GM12878 (cell line): ENCODE measurements around the gene GCH1. TPM values are rescaled to one million over a fixed set of nuclear protein-coding genes. Genes with fewer than 3 reads are reported as not detected.

ENCODE experiments used
- ATAC-seq: fragments of 200-7000 bp; cut with Tn5 transposase; 3 replicates; pipeline ENCODE4 v1.9.1; 2020; ENCODE audit warnings: mild to moderate bottlenecking, moderate library complexity
- BruUV-seq: library from RNA; stranded (reverse); fragments of 400-500 nt; replicated peaks from 2 replicates; lab custom pipeline; 2021; lab: Mats Ljungman, UMichigan
- CTCF ChIA-PET: fragments of 300-600 bp; sonication (Branson Sonifier 250); formaldehyde crosslinking; extraction: SDS; loops from one replicate; lab custom pipeline; 2021; ENCODE audit warnings: inconsistent platforms; lab: Yijun Ruan, JAX
- POLR2A ChIA-PET: fragments of 350-600 bp; formaldehyde crosslinking; extraction: SDS; loops from one replicate; lab custom pipeline; 2021; ENCODE audit warnings: inconsistent platforms; lab: Charles Lee
- RAD21 ChIA-PET: fragments of 300-600 bp; sonication (Branson Sonifier 250); formaldehyde crosslinking; loops from one replicate; lab custom pipeline; 2023; ENCODE audit warnings: antibody characterized with exemption; ENCODE audit not compliant: unreplicated experiment; lab: Charles Lee
- SMC1A ChIA-PET: fragments of 300-600 bp; sonication (Branson Sonifier 250); formaldehyde crosslinking; loops from one replicate; lab custom pipeline; 2023; ENCODE audit not compliant: unreplicated experiment, uncharacterized antibody; lab: Charles Lee
- DNase-seq: peaks from one replicate; pipeline ENCODE4 v3.0.0-alpha.2; 2011; ENCODE audit warnings: low read depth, low spot score
- FAIRE-seq: peaks from 3 replicates; lab custom pipeline; 2011; peaks lifted over from hg19 to GRCh38; lab: Jason Lieb, UNC
- H2AFZ ChIP-seq: 2 replicates; pipeline ENCODE4 v1.6.0; 2011; ENCODE audit warnings: low read depth, low read length, control low read depth; ENCODE audit not compliant: control insufficient read depth
- H3K27ac ChIP-seq: 2 replicates; pipeline ENCODE4 v1.5.1; 2011; ENCODE audit warnings: control low read depth; ENCODE audit not compliant: control insufficient read depth, insufficient read depth
- H3K27me3 ChIP-seq, 2 experiments: replicated peaks in 1 of 2; 2 replicates each; pipeline versions ENCODE4 v1.6.0 to v1.6.1; 2011; ENCODE audit warnings: low read length in 1 of 2; ENCODE audit not compliant: control insufficient read depth in 2 of 2, insufficient read depth in 2 of 2
- H3K36me3 ChIP-seq, 2 experiments: 2 replicates each; pipeline ENCODE4 v1.5.1; 2011; ENCODE audit warnings: low read length in 1 of 2; ENCODE audit not compliant: control insufficient read depth in 2 of 2, insufficient read depth in 2 of 2
- H3K4me1 ChIP-seq: 2 replicates; pipeline ENCODE4 v1.6.1; 2011; ENCODE audit warnings: mild to moderate bottlenecking, low read length, moderate library complexity, mixed read lengths; ENCODE audit not compliant: control insufficient read depth, insufficient read depth
- H3K4me2 ChIP-seq: 2 replicates; pipeline ENCODE4 v1.6.0; 2011; ENCODE audit warnings: control low read depth; ENCODE audit not compliant: control insufficient read depth, insufficient read depth
- H3K4me3 ChIP-seq: fragments of 200-600 bp; sonication (generic); 2 replicates; pipeline ENCODE4 v1.5.1; 2016
- H3K79me2 ChIP-seq: 2 replicates; pipeline ENCODE4 v1.6.0; 2011; ENCODE audit warnings: low read length; ENCODE audit not compliant: control insufficient read depth, insufficient read depth
- H3K9ac ChIP-seq: 2 replicates; pipeline ENCODE4 v1.8.0; 2011; ENCODE audit warnings: low read length, control low read depth, mixed read lengths; ENCODE audit not compliant: control insufficient read depth, insufficient read depth
- H3K9me3 ChIP-seq: replicated peaks from 3 replicates; pipeline ENCODE4 v1.5.1; 2011; ENCODE audit warnings: mild to moderate bottlenecking, low read length; ENCODE audit not compliant: control insufficient read depth, insufficient read depth
- H4K20me1 ChIP-seq: 2 replicates; pipeline ENCODE4 v1.6.0; 2011; ENCODE audit not compliant: control insufficient read depth, insufficient read depth
- BMI1 ChIP-seq: fragments of 450-650 bp; IDR thresholded peaks from 2 replicates; pipeline ENCODE4 v1.6.1; 2016; ENCODE audit warnings: mild to moderate bottlenecking, moderate library complexity, borderline replicate concordance
- BRCA1 ChIP-seq: IDR thresholded peaks from 2 replicates; pipeline ENCODE4 v1.6.1; 2011; ENCODE audit warnings: low read depth, low read length, improper control_type of control experiment
- CEBPB ChIP-seq, 2 experiments: fragments of 150-350 bp in 1 of 2; IDR thresholded peaks; 2 replicates each; pipeline ENCODE4 v1.6.1; 2012 to 2014; ENCODE audit warnings: low read depth in 2 of 2, low read length in 2 of 2, borderline replicate concordance in 1 of 2, inconsistent platforms in 1 of 2
- CHD2 ChIP-seq: IDR thresholded peaks from 2 replicates; pipeline ENCODE4 v1.6.1; 2011; ENCODE audit warnings: low read depth, low read length, improper control_type of control experiment, borderline replicate concordance
- CREM ChIP-seq: IDR thresholded peaks from 2 replicates; pipeline ENCODE4 v1.6.1; 2014; ENCODE audit warnings: antibody characterized with exemption, low read depth
- DPF2 ChIP-seq: fragments of 450-650 bp; IDR thresholded peaks from 2 replicates; pipeline ENCODE4 v1.6.1; 2017; ENCODE audit warnings: mild to moderate bottlenecking
- E4F1 ChIP-seq: fragments of 450-650 bp; IDR thresholded peaks from 2 replicates; pipeline ENCODE4 v1.6.1; 2018; ENCODE audit warnings: borderline replicate concordance, mild to moderate bottlenecking; ENCODE audit not compliant: partially characterized antibody
- EP300 ChIP-seq, 2 experiments: fragments of 150-350 bp in 1 of 2; IDR thresholded peaks; 2 replicates each; pipeline ENCODE4 v1.6.1; 2011 to 2012; ENCODE audit warnings: low read depth in 2 of 2, low read length in 2 of 2, borderline replicate concordance in 1 of 2, improper control_type of control experiment in 1 of 2, inconsistent platforms in 1 of 2; ENCODE audit not compliant: control insufficient read depth in 1 of 2
- GATAD2B ChIP-seq: fragments of 450-650 bp; conservative IDR thresholded peaks from 2 replicates; pipeline ENCODE4 v1.6.1; 2017; ENCODE audit warnings: low read depth, mild to moderate bottlenecking, moderate library complexity
- HSF1 ChIP-seq: fragments of 150-350 bp; IDR thresholded peaks from 2 replicates; pipeline ENCODE4 v1.6.1; 2014; ENCODE audit warnings: mild to moderate bottlenecking, low read depth, low read length
- IKZF2 ChIP-seq, 2 experiments: fragments of 450-650 bp; IDR thresholded peaks; 2 replicates each; pipeline ENCODE4 v1.6.1; 2017; ENCODE audit warnings: mild to moderate bottlenecking in 2 of 2, moderate library complexity in 2 of 2
- IRF5 ChIP-seq: fragments of 450-650 bp; IDR thresholded peaks from 2 replicates; pipeline ENCODE4 v1.6.1; 2017; ENCODE audit warnings: borderline replicate concordance
- PML ChIP-seq: IDR thresholded peaks from 2 replicates; pipeline ENCODE4 v1.6.1; 2012; ENCODE audit warnings: low read length, inconsistent platforms
- RBBP5 ChIP-seq: fragments of 200-600 bp; sonication (generic); conservative IDR thresholded peaks from 2 replicates; pipeline ENCODE4 v1.6.1; 2016
- TAF1 ChIP-seq: IDR thresholded peaks from 2 replicates; pipeline ENCODE4 v1.6.1; 2011; ENCODE audit warnings: mild to moderate bottlenecking, low read depth, low read length, borderline replicate concordance
- TARDBP ChIP-seq: IDR thresholded peaks from 2 replicates; pipeline ENCODE4 v1.6.1; 2016; ENCODE audit warnings: borderline replicate concordance
- WRNIP1 ChIP-seq: IDR thresholded peaks from 2 replicates; pipeline ENCODE4 v1.6.1; 2011; ENCODE audit warnings: low read depth, low read length, improper control_type of control experiment, borderline replicate concordance
- ZNF384 ChIP-seq: IDR thresholded peaks from 2 replicates; pipeline ENCODE4 v1.6.1; 2012; ENCODE audit warnings: low read depth, mild to moderate bottlenecking, low read length, improper control_type of control experiment, borderline replicate concordance
- WGBS: methylation state at CpG from one replicate; pipeline ENCODE4 v1.1.6; 2016; ENCODE audit warnings: low lambda C conversion rate; ENCODE audit not compliant: insufficient replicate concordance, insufficient coverage; ENCODE audit errors: missing lambda C conversion rate; 5-methylcytosine and 5-hydroxymethylcytosine counted together
- in situ Hi-C: fragments of 300-500 bp; cut with MboI; formaldehyde crosslinking; loops from 9 replicates; pipeline ENCODE4 v1.14.3; 2018; ENCODE audit warnings: mixed read lengths
- intact Hi-C: fragments of 100-400 bp; cut with micrococcal nuclease; formaldehyde crosslinking; loops from one replicate; pipeline ENCODE4 v1.14.2; 2022; ENCODE audit not compliant: unreplicated experiment
- polyA plus RNA-seq, 11 experiments: library from polyadenylated mRNA; depleted of rRNA in 4 of 11; unstranded in 6 of 11; stranded (reverse) in 5 of 11; fragments of >200 nt; fragmentation: Nextera tagmentation in 4 of 11; fragmentation: Illumina TruSeq in 1 of 11; extraction: Ambion mirVana in 4 of 11; extraction: Trizol in 1 of 11; gene quantifications; 1 replicate in 1 of 11; 2 replicates in 10 of 11; pipeline versions ENCODE4 v1.2.1 to v1.2.3, GENCODE V29; 2011 to 2016; ENCODE audit warnings: inconsistent platforms in 2 of 11, missing spikeins in 2 of 11, low read depth in 1 of 11
- total RNA-seq, 4 experiments: library from RNA; depleted of rRNA in 3 of 4; stranded (reverse); fragments of >200 nt in 3 of 4; fragmentation: Illumina TruSeq in 1 of 4; extraction: Trizol in 1 of 4; gene quantifications; 2 replicates each; pipeline versions ENCODE4 v1.2.1 to v1.2.3, GENCODE V29; 2013 to 2021

The GCH1 gene
- total and polyA plus RNA-seq, 10 of the 15 experiments (the other 5 are each of a cell fraction or from before 2014, with no cell fraction given) = 25.1 to 37.0 (median 33.8) TPM

- TF ChIP-seq BRCA1 = no peak
- TF ChIP-seq, all 136 proteins: peak for 0
These were observed 34.2 kb upstream of the GCH1 start (continued) for GRCh38 chr14:54936816-54937215.

- ATAC-seq = no peak
- H3K4me3 ChIP-seq = no peak overlapping the region
- 98% methylated on average over 5 of the region's 5 CpGs for WGBS
- ChIA-PET CTCF (interaction anchor here (0.7 kb wide), 1 partner anchor 19 kb away, joined by 3 read pairs; no protein-coding TSS in a partner anchor), RAD21 (no interaction called here), POLR2A (no interaction called here), SMC1A (no interaction called here)
- no TSS peak for BruUV-seq
- H3K4me1 ChIP-seq = no peaks in the 10 kb centered on the region
- no peak overlapping the region for H3K9ac ChIP-seq
- H3K27me3 ChIP-seq = no peaks in the 10 kb centered on the region
- H3K9me3 ChIP-seq = no peaks in the 10 kb centered on the region
- no peak for DNase-seq
- in situ Hi-C loops = no loop called here
- H4K20me1 ChIP-seq = no peaks in the 10 kb centered on the region
- H2AFZ ChIP-seq = no peak overlapping the region
- H3K4me2 ChIP-seq = no peak overlapping the region
- no peak overlapping the region for H3K27ac ChIP-seq
- FAIRE-seq = no peak
- no peaks in the 10 kb centered on the region for H3K79me2 ChIP-seq
- no peak for TF ChIP-seq GATAD2B
- TF ChIP-seq CREM = no peak
- no peak for TF ChIP-seq TARDBP
- no peak for TF ChIP-seq CHD2
- no peak for TF ChIP-seq DPF2
- no peak for TF ChIP-seq RBBP5
- no peak for TF ChIP-seq BMI1
- TF ChIP-seq CEBPB (IDR thresholded peaks at IDR 0.05; ENCODE audit: borderline replicate concordance in 1 of 2, low read depth in 2 of 2, low read length in 2 of 2) = no peak
- no peak for TF ChIP-seq WRNIP1
- TF ChIP-seq IRF5 = no peak
- no peak for TF ChIP-seq E4F1
- no peak for TF ChIP-seq HSF1
- TF ChIP-seq EP300 (IDR thresholded peaks at IDR 0.05; ENCODE audit: borderline replicate concordance in 1 of 2, control insufficient read depth in 1 of 2, low read depth in 2 of 2, low read length in 2 of 2) = no peak
- TF ChIP-seq IKZF2 (IDR thresholded peaks at IDR 0.05) = no peak
- no peak for TF ChIP-seq ZNF384
- no peak for TF ChIP-seq TAF1
- no peak for TF ChIP-seq PML
- TF ChIP-seq, all 136 proteins: peak for 0
- H3K36me3 ChIP-seq = peaks cover 1 to 8% of the 10 kb centered on the region in 2 experiments; a peak in 3 of 4 replicates
- intact Hi-C loops = no loop called here
These were observed 33.3 kb upstream of the GCH1 start for GRCh38 chr14:54935958-54936357.
